Keratinocyte (primary cell): ENCODE data around the gene PRKN.

Experiments
- EZH2 ChIP-seq: IDR thresholded peaks from one replicate; pipeline ENCODE4 v1.6.1; 2012; ENCODE audit warnings: inconsistent platforms, mild to moderate bottlenecking, low read length, moderate library complexity
- TF ChIP-seq, protein P1 (sequence below), 3 experiments: IDR thresholded peaks in 1 of 3; conservative IDR thresholded peaks in 1 of 3; optimal IDR thresholded peaks in 1 of 3; 2 replicates in 2 of 3; 3 replicates in 1 of 3; pipeline versions ENCODE3 to v1.5.1; 2011; ENCODE audit warnings: low read length in 3 of 3, mild to moderate bottlenecking in 3 of 3, moderate library complexity in 2 of 3, control low read depth in 1 of 3, inconsistent platforms in 1 of 3; ENCODE audit not compliant: insufficient read depth in 2 of 3; ENCODE audit errors: extremely low read depth in 1 of 3

DNA sequence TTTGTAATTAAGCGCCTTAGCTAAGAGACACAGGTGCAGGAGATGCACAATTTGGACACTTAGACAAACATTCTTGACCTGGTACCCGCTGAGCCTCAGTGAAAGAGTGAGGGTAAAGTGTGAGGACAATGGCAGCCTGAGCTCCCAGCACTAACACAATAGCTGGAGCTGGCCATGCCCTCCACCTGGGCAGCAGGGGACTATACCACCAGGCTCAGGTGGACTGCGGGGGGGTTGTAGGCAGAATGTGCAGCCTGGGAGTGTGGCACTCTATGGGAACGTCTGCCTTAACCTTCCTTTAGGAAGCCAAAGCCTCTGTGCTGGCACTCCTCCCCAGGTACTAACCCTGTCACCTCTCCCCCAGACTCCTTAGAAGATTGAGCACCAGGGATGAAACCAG is 23.6 kb downstream of the PRKN start:
- TF ChIP-seq, protein P1, sequence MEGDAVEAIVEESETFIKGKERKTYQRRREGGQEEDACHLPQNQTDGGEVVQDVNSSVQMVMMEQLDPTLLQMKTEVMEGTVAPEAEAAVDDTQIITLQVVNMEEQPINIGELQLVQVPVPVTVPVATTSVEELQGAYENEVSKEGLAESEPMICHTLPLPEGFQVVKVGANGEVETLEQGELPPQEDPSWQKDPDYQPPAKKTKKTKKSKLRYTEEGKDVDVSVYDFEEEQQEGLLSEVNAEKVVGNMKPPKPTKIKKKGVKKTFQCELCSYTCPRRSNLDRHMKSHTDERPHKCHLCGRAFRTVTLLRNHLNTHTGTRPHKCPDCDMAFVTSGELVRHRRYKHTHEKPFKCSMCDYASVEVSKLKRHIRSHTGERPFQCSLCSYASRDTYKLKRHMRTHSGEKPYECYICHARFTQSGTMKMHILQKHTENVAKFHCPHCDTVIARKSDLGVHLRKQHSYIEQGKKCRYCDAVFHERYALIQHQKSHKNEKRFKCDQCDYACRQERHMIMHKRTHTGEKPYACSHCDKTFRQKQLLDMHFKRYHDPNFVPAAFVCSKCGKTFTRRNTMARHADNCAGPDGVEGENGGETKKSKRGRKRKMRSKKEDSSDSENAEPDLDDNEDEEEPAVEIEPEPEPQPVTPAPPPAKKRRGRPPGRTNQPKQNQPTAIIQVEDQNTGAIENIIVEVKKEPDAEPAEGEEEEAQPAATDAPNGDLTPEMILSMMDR (optimal IDR thresholded peaks at IDR 0.05 in 1 of 3, IDR thresholded peaks at IDR 0.05 in 1 of 3, conservative IDR thresholded peaks at IDR 0.05 in 1 of 3; ENCODE audit: extremely low read depth in 1 of 3, insufficient read depth in 2 of 3, low read length in 3 of 3): no peak
- TF ChIP-seq EZH2: no peak
